OCI-LY7 (cell line): ENCODE data around the gene HDAC7. TPM values are rescaled to one million over a fixed set of nuclear protein-coding genes. Genes with fewer than 3 reads are reported as not detected.
A peak's percentile ranks its signal among the peaks of the same experiment; 100 is the strongest.

Experiments used
- BruUV-seq: library from RNA; stranded (reverse); fragments of 400-500 nt; replicated peaks from 2 replicates; lab custom pipeline; 2021; lab: Mats Ljungman, UMichigan
- CTCF ChIA-PET: fragments of 300-600 bp; sonication (Branson Sonifier 250); formaldehyde crosslinking; loops from one replicate; lab custom pipeline; 2022; ENCODE audit warnings: antibody characterized with exemption; ENCODE audit not compliant: unreplicated experiment; lab: Charles Lee
- POLR2A ChIA-PET: fragments of 300-600 bp; sonication (Branson Sonifier 250); formaldehyde crosslinking; loops from one replicate; lab custom pipeline; 2022; ENCODE audit warnings: antibody characterized with exemption; lab: Charles Lee
- DNase-seq: peaks from one replicate; pipeline ENCODE4 v3.0.0-alpha.2; 2015; ENCODE audit warnings: low spot score
- H2AFZ ChIP-seq: fragments of 200-600 bp; sonication (generic), shearing (Covaris generic); 2 replicates; pipeline ENCODE4 v1.6.1; 2014; ENCODE audit warnings: mild to moderate bottlenecking, antibody characterized with exemption, low read length, moderate library complexity
- H3K27ac ChIP-seq: fragments of 200-600 bp; sonication (generic); 2 replicates; pipeline ENCODE4 v1.5.1; 2014; ENCODE audit warnings: mixed run types, low read depth, mild to moderate bottlenecking, moderate library complexity, low read length, inconsistent platforms; ENCODE audit not compliant: poor library complexity, severe bottlenecking
- H3K36me3 ChIP-seq: fragments of 200-600 bp; sonication (generic); 2 replicates; pipeline ENCODE4 v1.6.1; 2014; ENCODE audit warnings: mild to moderate bottlenecking, antibody characterized with exemption, low read length, moderate library complexity, mixed read lengths; ENCODE audit not compliant: insufficient read depth
- H3K4me1 ChIP-seq: fragments of 200-600 bp; sonication (generic); 2 replicates; pipeline ENCODE4 v1.5.1; 2014; ENCODE audit warnings: mild to moderate bottlenecking, low read length; ENCODE audit not compliant: insufficient read depth, poor library complexity, severe bottlenecking
- H3K4me2 ChIP-seq: fragments of 200-600 bp; sonication (generic); 2 replicates; pipeline ENCODE4 v1.6.1; 2014; ENCODE audit warnings: mild to moderate bottlenecking, low read length
- H3K4me3 ChIP-seq: fragments of 200-600 bp; sonication (generic); 2 replicates; pipeline ENCODE4 v1.5.1; 2014; ENCODE audit warnings: mild to moderate bottlenecking, low read depth, low read length; ENCODE audit not compliant: poor library complexity, severe bottlenecking
- H3K79me2 ChIP-seq: fragments of 200-600 bp; sonication (generic); 2 replicates; pipeline ENCODE4 v1.6.1; 2016; ENCODE audit warnings: low read depth, mild to moderate bottlenecking, low read length, moderate library complexity, mixed read lengths; ENCODE audit not compliant: insufficient read depth
- H3K9me2 ChIP-seq: fragments of 200-600 bp; sonication (generic); 2 replicates; pipeline ENCODE4 v1.6.1; 2016; ENCODE audit warnings: mild to moderate bottlenecking, low read length, mixed read lengths; ENCODE audit not compliant: insufficient read depth
- H3K9me3 ChIP-seq: fragments of 200-600 bp; sonication (generic); 2 replicates; pipeline ENCODE4 v1.6.1; 2014; ENCODE audit warnings: mild to moderate bottlenecking, mixed run types, low read length, mixed read lengths
- H4K20me1 ChIP-seq: fragments of 200-600 bp; sonication (generic); 2 replicates; pipeline ENCODE4 v1.6.1; 2014; ENCODE audit warnings: mild to moderate bottlenecking, antibody characterized with exemption, low read length, moderate library complexity, mixed read lengths; ENCODE audit not compliant: insufficient read depth
- CTCF ChIP-seq: fragments of 200-600 bp; sonication (generic); conservative IDR thresholded peaks from 2 replicates; pipeline ENCODE4 v1.5.1; 2014; ENCODE audit warnings: mild to moderate bottlenecking, antibody characterized with exemption, low read length, moderate library complexity, mixed read lengths
- EZH2phosphoT487 ChIP-seq: fragments of 200-600 bp; sonication (generic); IDR thresholded peaks from 2 replicates; pipeline ENCODE4 v1.6.1; 2018; ENCODE audit warnings: low read depth, borderline replicate concordance, mild to moderate bottlenecking, mixed run types, antibody characterized with exemption, low read length, moderate library complexity, mixed read lengths
- intact Hi-C: fragments of 100-400 bp; cut with micrococcal nuclease; formaldehyde crosslinking; loops from one replicate; pipeline ENCODE4 v1.10.0; 2022; ENCODE audit not compliant: unreplicated experiment
- total RNA-seq, 2 experiments: library from RNA; depleted of rRNA in 1 of 2; stranded (reverse); fragments of >200 nt in 1 of 2; shearing (Covaris generic) in 1 of 2; gene quantifications; 2 replicates each; pipeline ENCODE4 v1.2.3, GENCODE V29; 2014 to 2022

HDAC7 gene
- total RNA-seq, 2 experiments from 2014 or later: 45.9 to 131 TPM

GRCh38 chr12:47779943-47780504, 39.7 kb downstream of the HDAC7 start:
- H3K9me3 ChIP-seq: no peaks in the 10 kb centered on the region
- no peak overlapping the region; the same call in 1 of the 2 replicates for H3K4me2 ChIP-seq
- H3K9me2 ChIP-seq: no peaks in the 10 kb centered on the region
- ChIA-PET CTCF (interaction anchor here (0.6 to 1.1 kb wide), 4 partner anchors 17 to 59 kb away, joined by 3 to 8 read pairs (median 3); no protein-coding TSS in a partner anchor), POLR2A (interaction anchor here (0.6 kb wide), 1 partner anchor 486 kb away, joined by 3 read pairs; no protein-coding TSS in a partner anchor)
- no peak overlapping the region for H3K4me3 ChIP-seq
- intact Hi-C loops: loop anchor here (1.0 to 10.0 kb wide), 5 partner anchors 38 to 185 kb away; partner anchors contain the start of gene TMEM106C
- peaks cover 31% of the 10 kb centered on the region for H3K36me3 ChIP-seq
- H4K20me1 ChIP-seq: no peaks in the 10 kb centered on the region
- no peak overlapping the region for H3K27ac ChIP-seq
- TF ChIP-seq CTCF (no peak), EZH2phosphoT487 (no peak)
- no peaks in the 10 kb centered on the region for H3K79me2 ChIP-seq
- no peak overlapping the region for H2AFZ ChIP-seq
- DNase-seq: no peak
- H3K4me1 ChIP-seq: peaks cover 36% of the 10 kb centered on the region
- no TSS peak for BruUV-seq

GRCh38 chr12:47779301-47779942, 40.3 kb downstream of the HDAC7 start:
- CTCF ChIA-PET: interaction anchor here (0.6 to 1.1 kb wide), 4 partner anchors 18 to 59 kb away, joined by 3 to 8 read pairs (median 3); no protein-coding TSS in a partner anchor
- no peaks in the 10 kb centered on the region for H3K79me2 ChIP-seq

More at GRCh38 chr12:47779301-47779942, 40.3 kb downstream of the HDAC7 start:
- H3K4me3 ChIP-seq: no peak overlapping the region
- TF ChIP-seq CTCF (peak; percentile 97), EZH2phosphoT487 (no peak)
- H3K9me2 ChIP-seq: no peaks in the 10 kb centered on the region
- BruUV-seq: no TSS peak
- POLR2A ChIA-PET: interaction anchor here (0.6 kb wide), 1 partner anchor 485 kb away, joined by 3 read pairs; no protein-coding TSS in a partner anchor
- DNase-seq: peak; percentile 89
- no peak overlapping the region for H3K27ac ChIP-seq
- H4K20me1 ChIP-seq: no peaks in the 10 kb centered on the region
- peak overlapping the region; percentile 23; the same call in 1 of the 2 replicates for H3K4me2 ChIP-seq
- intact Hi-C loops: loop anchor here (1.0 to 10.0 kb wide), 5 partner anchors 37 to 185 kb away; partner anchors contain the start of gene TMEM106C
- H3K4me1 ChIP-seq: peaks cover 42% of the 10 kb centered on the region
- peaks cover 25% of the 10 kb centered on the region; the same call in 1 of the 2 replicates for H3K36me3 ChIP-seq
- no peak overlapping the region for H2AFZ ChIP-seq
- H3K9me3 ChIP-seq: no peaks in the 10 kb centered on the region
